ENCODE results near the gene SORBS1.

SORBS1 gene

DNA sequence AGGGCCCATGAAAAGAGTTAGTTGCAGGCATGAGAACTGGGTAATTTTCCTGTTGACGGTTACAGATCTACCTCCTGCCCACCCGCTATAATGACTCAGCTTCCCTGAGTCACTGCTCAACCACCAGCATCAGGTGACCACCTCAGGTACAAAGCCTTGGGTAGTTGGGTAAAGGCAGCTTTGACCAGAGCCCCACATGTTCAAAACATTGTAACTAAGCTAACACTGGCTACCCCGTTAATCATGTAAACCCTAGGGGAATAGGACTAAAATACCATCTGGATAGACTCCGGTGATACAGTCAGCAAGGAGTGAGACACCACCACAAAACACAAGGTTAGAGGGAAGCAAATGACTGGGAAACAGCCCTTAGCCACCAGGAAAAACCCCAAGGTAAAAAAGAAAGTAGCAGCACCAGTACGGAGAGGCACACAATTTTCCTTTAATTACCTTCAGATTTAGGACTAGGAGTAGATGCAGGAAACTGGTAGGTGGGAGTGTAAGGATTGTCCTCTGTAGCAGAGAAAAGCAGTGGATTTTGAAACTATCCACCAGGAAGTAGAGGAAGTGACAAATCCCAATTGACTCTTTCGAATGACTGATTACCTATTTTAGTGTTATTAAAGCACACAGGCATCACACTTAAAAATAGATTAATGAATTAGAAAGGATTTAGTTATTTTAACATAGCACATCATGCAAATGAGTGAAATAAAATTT, 166.8 kb downstream of the SORBS1 start:
- H3K27ac ChIP-seq, result no peak overlapping the region
- TF ChIP-seq, protein P1, sequence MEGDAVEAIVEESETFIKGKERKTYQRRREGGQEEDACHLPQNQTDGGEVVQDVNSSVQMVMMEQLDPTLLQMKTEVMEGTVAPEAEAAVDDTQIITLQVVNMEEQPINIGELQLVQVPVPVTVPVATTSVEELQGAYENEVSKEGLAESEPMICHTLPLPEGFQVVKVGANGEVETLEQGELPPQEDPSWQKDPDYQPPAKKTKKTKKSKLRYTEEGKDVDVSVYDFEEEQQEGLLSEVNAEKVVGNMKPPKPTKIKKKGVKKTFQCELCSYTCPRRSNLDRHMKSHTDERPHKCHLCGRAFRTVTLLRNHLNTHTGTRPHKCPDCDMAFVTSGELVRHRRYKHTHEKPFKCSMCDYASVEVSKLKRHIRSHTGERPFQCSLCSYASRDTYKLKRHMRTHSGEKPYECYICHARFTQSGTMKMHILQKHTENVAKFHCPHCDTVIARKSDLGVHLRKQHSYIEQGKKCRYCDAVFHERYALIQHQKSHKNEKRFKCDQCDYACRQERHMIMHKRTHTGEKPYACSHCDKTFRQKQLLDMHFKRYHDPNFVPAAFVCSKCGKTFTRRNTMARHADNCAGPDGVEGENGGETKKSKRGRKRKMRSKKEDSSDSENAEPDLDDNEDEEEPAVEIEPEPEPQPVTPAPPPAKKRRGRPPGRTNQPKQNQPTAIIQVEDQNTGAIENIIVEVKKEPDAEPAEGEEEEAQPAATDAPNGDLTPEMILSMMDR (conservative IDR thresholded peaks at IDR 0.05), result no peak
- no peak for TF ChIP-seq ZFX (IDR thresholded peaks at IDR 0.05)

DNA sequence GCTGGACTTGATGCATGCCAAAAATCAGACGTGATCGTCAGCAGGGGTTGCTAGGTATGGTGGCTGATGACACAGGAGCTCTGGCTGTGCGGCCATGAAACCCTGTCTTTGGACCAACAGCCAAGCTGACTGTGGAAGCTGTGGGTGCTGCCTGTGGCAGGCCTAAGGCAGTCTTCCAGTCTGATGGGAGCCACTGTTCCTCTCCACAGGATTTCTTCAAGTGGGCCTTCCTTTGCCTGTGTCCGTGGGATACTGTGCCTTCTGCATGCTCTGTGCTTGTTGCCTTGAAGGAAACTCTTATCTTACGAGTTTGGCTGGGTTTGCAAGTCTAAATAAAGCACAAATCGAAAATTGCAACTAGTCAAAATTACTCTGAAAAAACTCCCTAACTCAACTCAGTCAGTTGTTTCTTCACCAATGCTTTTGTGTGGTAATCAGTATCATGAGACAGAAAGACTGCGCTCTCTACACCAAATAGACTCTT, 168.4 kb downstream of the SORBS1 start:
- H3K27ac ChIP-seq, result no peak overlapping the region
- TF ChIP-seq ZFX (IDR thresholded peaks at IDR 0.05), result no peak
- TF ChIP-seq, protein P1 (conservative IDR thresholded peaks at IDR 0.05), result no peak

DNA sequence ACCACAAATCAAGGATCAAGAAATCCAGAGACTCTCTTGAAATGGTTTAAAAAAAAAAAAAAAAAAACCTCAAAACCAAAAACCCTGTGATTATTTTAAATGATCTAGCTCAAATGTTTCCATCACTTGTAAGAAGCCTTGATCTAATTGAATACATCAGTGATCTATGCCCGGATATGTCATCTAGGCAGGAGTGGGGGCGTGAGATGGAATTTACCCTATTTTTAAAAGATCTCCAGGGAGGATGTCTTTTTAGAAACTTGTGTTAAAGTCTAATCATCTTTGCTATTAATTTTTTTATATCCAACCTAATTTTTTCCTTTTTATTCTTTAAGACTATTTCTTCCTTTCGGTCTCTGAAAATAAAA, 169.0 kb downstream of the SORBS1 start:
- TF ChIP-seq, protein P1 (conservative IDR thresholded peaks at IDR 0.05), result no peak
- TF ChIP-seq ZFX (IDR thresholded peaks at IDR 0.05), result no peak
- no peak overlapping the region for H3K27ac ChIP-seq

DNA sequence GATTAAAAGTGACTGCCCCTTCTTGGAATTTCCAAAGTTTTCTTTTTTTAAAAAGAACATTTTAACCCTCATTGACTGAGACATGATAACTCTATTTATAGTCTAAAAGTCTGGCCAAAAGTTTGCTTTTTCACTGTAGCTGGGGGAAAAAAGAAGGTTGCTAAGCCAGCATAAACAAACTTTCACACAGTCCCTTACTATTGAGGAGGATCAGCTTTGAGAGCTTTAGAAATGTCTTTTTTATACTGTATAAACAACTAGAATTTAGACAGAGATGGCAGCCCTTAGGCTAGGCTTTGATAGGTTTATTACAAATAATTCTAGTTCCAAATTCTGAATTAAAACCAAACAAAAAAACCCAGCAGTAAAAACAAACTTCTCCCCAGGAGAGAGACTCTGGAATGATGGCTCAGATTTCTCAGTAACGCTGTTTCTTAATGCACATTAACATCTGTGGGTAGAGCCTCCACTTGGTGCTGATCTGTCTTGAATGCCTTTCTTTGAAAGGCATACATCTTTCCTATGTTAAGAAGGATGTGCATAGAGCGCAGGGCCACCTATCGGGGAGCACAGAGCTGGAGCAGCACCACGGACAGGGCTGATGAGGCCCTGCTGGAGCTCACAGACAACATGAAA, 169.5 kb downstream of the SORBS1 start:
- TF ChIP-seq, protein P1 (conservative IDR thresholded peaks at IDR 0.05), result no peak
- no peak for TF ChIP-seq ZFX (IDR thresholded peaks at IDR 0.05)
- H3K27ac ChIP-seq, result no peak overlapping the region

DNA sequence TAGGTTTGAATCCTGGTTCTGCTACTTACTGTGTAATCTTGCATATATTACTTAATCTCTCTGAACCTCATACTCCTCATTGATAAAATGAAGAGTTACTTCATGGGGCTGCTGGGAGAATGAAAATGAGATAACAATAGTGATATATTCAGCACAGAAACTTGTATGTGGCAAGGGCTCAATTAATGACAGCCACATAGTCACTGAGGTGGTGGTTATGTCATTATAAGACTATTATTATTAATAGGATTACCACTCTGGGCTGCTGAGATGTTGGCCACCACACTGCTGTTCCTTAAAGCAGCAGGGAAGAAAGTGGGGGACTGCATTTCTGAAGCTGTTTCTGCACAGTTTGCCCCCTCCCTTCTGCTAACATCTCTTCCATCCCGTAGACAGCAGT, 170.0 kb downstream of the SORBS1 start:
- no peak overlapping the region for H3K27ac ChIP-seq
- no peak for TF ChIP-seq ZFX (IDR thresholded peaks at IDR 0.05)
- TF ChIP-seq, protein P1 (conservative IDR thresholded peaks at IDR 0.05), result no peak

DNA sequence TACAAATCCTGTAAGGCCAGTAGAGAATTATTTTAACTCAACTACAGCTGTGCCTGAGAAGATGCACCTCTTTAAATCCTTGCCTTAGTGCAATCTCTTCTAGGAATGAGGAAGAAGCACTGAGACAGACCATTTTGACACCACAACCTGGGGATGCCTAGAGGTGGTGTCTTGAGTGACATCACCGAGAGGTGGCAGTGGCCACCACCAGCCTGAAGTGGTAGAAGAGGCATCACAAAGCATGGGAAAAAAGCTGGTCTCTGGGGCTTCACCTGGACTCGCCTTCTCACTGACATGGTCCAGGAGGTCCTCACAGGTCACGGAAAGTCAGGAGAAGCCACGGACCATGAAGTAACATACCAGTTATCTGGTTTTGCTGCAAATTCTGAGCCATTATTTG, 171.2 kb downstream of the SORBS1 start:
- H3K27ac ChIP-seq, result no peak overlapping the region
- no peak for TF ChIP-seq ZFX (IDR thresholded peaks at IDR 0.05)
- TF ChIP-seq, protein P1 (conservative IDR thresholded peaks at IDR 0.05), result no peak

DNA sequence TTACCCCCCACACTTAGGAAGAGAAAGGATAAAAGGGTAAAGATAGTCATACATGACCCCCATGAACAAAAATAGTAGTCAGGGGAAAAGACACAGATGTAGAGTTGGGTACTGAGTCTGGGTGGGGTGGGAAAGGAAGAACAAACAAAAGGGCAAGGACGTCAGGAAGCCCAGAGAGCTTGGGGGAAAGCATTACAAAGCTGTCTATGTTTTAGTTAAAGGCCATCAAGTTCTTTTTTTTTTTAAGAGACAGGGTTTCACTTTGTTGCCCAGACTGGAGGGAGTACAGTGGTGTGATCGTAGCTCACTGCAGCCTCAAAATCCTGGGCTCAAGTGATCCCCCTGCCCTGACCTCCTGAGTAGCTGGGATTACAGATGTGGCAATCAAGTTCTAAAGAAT, 172.0 kb downstream of the SORBS1 start:
- TF ChIP-seq ZFX (IDR thresholded peaks at IDR 0.05), result no peak
- TF ChIP-seq, protein P1 (conservative IDR thresholded peaks at IDR 0.05), result no peak
- no peak overlapping the region for H3K27ac ChIP-seq

Measured in C4-2B (cell line).